GM23338 (cell line): ENCODE data around the gene TSPEAR. TPM values are rescaled to one million over a fixed set of nuclear protein-coding genes. Genes with fewer than 3 reads are reported as not detected.

Experiments
- ATAC-seq: fragments of 200-7000 bp; cut with Tn5 transposase; 3 replicates; pipeline ENCODE4 v1.9.1; 2020
- DNase-seq: peaks from one replicate; pipeline ENCODE4 v3.0.0-alpha.2; 2015; ENCODE audit warnings: low spot score
- H2AFZ ChIP-seq: fragments of 200-600 bp; sonication (generic); 2 replicates; pipeline ENCODE4 v1.8.0; 2016; ENCODE audit warnings: antibody characterized with exemption, mild to moderate bottlenecking, moderate library complexity
- H3F3A ChIP-seq: fragments of 200-600 bp; sonication (generic); replicated peaks from 2 replicates; pipeline ENCODE4 v1.8.0; 2017; ENCODE audit warnings: antibody characterized with exemption, mixed run types, low read depth
- H3K27ac ChIP-seq: fragments of 200-600 bp; sonication (generic); 2 replicates; pipeline ENCODE4 v1.6.1; 2016; ENCODE audit warnings: low read depth
- H3K27me3 ChIP-seq: fragments of 200-600 bp; sonication (generic); 2 replicates; pipeline ENCODE4 v1.8.0; 2016; ENCODE audit warnings: mild to moderate bottlenecking, mixed run types, moderate library complexity; ENCODE audit not compliant: insufficient read depth
- H3K36me3 ChIP-seq: fragments of 200-600 bp; sonication (generic); 2 replicates; pipeline ENCODE4 v1.8.0; 2016; ENCODE audit warnings: mild to moderate bottlenecking; ENCODE audit not compliant: insufficient read depth
- H3K4me1 ChIP-seq: fragments of 200-600 bp; sonication (generic); 2 replicates; pipeline ENCODE4 v1.8.0; 2016; ENCODE audit warnings: mild to moderate bottlenecking, moderate library complexity; ENCODE audit not compliant: insufficient read depth
- H3K4me2 ChIP-seq: fragments of 200-600 bp; sonication (generic); 2 replicates; pipeline ENCODE4 v1.7.1; 2017; ENCODE audit warnings: mixed run types
- H3K4me3 ChIP-seq: fragments of 200-600 bp; sonication (generic); 2 replicates; pipeline ENCODE4 v1.6.1; 2016; ENCODE audit warnings: mixed run types
- H3K79me2 ChIP-seq: fragments of 200-600 bp; sonication (generic); replicated peaks from 2 replicates; pipeline ENCODE4 v1.8.0; 2017; ENCODE audit warnings: mild to moderate bottlenecking; ENCODE audit not compliant: insufficient read depth
- H3K9me2 ChIP-seq: fragments of 200-600 bp; sonication (generic); 2 replicates; pipeline ENCODE4 v1.8.0; 2017; ENCODE audit not compliant: insufficient read depth
- H4K20me1 ChIP-seq: fragments of 200-600 bp; sonication (generic); replicated peaks from 2 replicates; pipeline ENCODE4 v1.8.0; 2017; ENCODE audit warnings: mild to moderate bottlenecking; ENCODE audit not compliant: insufficient read depth
- H3K27ac Mint-ChIP-seq: 2 replicates; pipeline ENCODE4 v1.8.0; 2020; ENCODE audit warnings: inconsistent platforms, mild to moderate bottlenecking, moderate library complexity, mixed read lengths
- H3K27me3 Mint-ChIP-seq: 3 replicates; pipeline ENCODE4 v1.8.0; 2022; ENCODE audit warnings: low read depth, mild to moderate bottlenecking, moderate library complexity, mixed read lengths, inconsistent platforms; ENCODE audit not compliant: insufficient read depth, poor library complexity
- H3K36me3 Mint-ChIP-seq: 3 replicates; pipeline ENCODE4 v1.8.0; 2021; ENCODE audit warnings: low read depth, mild to moderate bottlenecking, inconsistent platforms, moderate library complexity, mixed read lengths
- H3K4me1 Mint-ChIP-seq: 3 replicates; pipeline ENCODE4 v1.8.0; 2020; ENCODE audit warnings: mild to moderate bottlenecking, inconsistent platforms, mixed read lengths
- H3K4me3 Mint-ChIP-seq: 3 replicates; pipeline ENCODE4 v1.8.0; 2021; ENCODE audit warnings: moderate library complexity, mild to moderate bottlenecking, inconsistent platforms, mixed read lengths
- H3K9me3 Mint-ChIP-seq: 3 replicates; pipeline ENCODE4 v1.8.0; 2020; ENCODE audit warnings: moderate library complexity, mild to moderate bottlenecking, inconsistent platforms, mixed read lengths
- CTCF ChIP-seq, 2 experiments: fragments of 200-600 bp in 1 of 2; sonication (generic) in 1 of 2; conservative IDR thresholded peaks; 2 replicates each; pipeline versions ENCODE4 v1.5.1 to v1.6.1; 2016 to 2017; ENCODE audit warnings: antibody characterized with exemption in 2 of 2, low read depth in 2 of 2, mild to moderate bottlenecking in 2 of 2, moderate library complexity in 1 of 2
- ETS1 ChIP-seq: IDR thresholded peaks from 2 replicates; pipeline ENCODE4 v1.6.1; 2016; ENCODE audit warnings: antibody characterized with exemption
- EZH2 ChIP-seq: fragments of 200-600 bp; sonication (generic); IDR thresholded peaks from one replicate; pipeline ENCODE4 v1.8.0; 2017; ENCODE audit warnings: antibody characterized with exemption, mild to moderate bottlenecking, low read depth; ENCODE audit not compliant: unreplicated experiment
- JUNB ChIP-seq: IDR thresholded peaks from one replicate; pipeline ENCODE4 v1.6.1; 2016; ENCODE audit warnings: antibody characterized with exemption; ENCODE audit not compliant: unreplicated experiment
- NANOG ChIP-seq: IDR thresholded peaks from 2 replicates; pipeline ENCODE4 v1.6.1; 2016; ENCODE audit warnings: antibody characterized with exemption, borderline replicate concordance
- POLR2AphosphoS5 ChIP-seq: IDR thresholded peaks from 2 replicates; pipeline ENCODE4 v1.6.1; 2016; ENCODE audit warnings: antibody characterized with exemption, low read depth
- STAT1 ChIP-seq: IDR thresholded peaks from one replicate; pipeline ENCODE4 v1.6.1; 2016; ENCODE audit warnings: antibody characterized with exemption; ENCODE audit not compliant: unreplicated experiment
- ZNF114 ChIP-seq: fragments of 250-450 bp; sonication (Bioruptor Pico); IDR thresholded peaks from 2 replicates; pipeline ENCODE4 v1.5.0; 2020; ENCODE audit warnings: mild to moderate bottlenecking, moderate library complexity
- ZNF331 ChIP-seq: fragments of 250-450 bp; sonication (Bioruptor Pico); IDR thresholded peaks from 2 replicates; pipeline ENCODE4 v1.5.0; 2020; ENCODE audit warnings: low read depth, mild to moderate bottlenecking, moderate library complexity
- polyA plus RNA-seq: library from polyadenylated mRNA; unstranded; fragments of >200 nt; fragmentation: Nextera tagmentation; extraction: Ambion mirVana; gene quantifications from 2 replicates; pipeline ENCODE4 v1.2.1, GENCODE V29; 2016
- total RNA-seq: library from RNA; depleted of rRNA; stranded (reverse); fragments of >200 nt; shearing (Covaris generic); gene quantifications from 2 replicates; pipeline ENCODE4 v1.2.3, GENCODE V29; 2014

The TSPEAR gene
- total and polyA plus RNA-seq, 2 experiments from 2014 or later = 0.35 to 0.92 TPM

- TF ChIP-seq ETS1 (no peak), POLR2AphosphoS5 (no peak), CTCF (conservative IDR thresholded peaks at IDR 0.05; ENCODE audit: low read depth in 2 of 2) (no peak), ZNF114 (CRISPR knock-in tag) (no peak)
- Histone ChIP-seq H4K20me1 (no peaks in the 10 kb centered on the region), H3K4me2 (no peak overlapping the region), H3K4me1 (no peaks in the 10 kb centered on the region), H2AFZ (no peak overlapping the region), H3K27me3 (no peaks in the 10 kb centered on the region), H3K79me2 (no peaks in the 10 kb centered on the region), H3K27ac (no peak overlapping the region), H3K36me3 (no peaks in the 10 kb centered on the region), H3K4me3 (no peak overlapping the region), H3F3A (no peaks in the 10 kb centered on the region), H3K9me2 (0 out of 2 replicates have a peak, but pooled peaks cover 2% of the 10 kb centered on the region)
- no peaks in the 10 kb centered on the region; the same call in 2 of the 3 replicates for H3K4me1 Mint-ChIP-seq
- ATAC-seq (no peak), DNase-seq (no peak)
- H3K36me3 Mint-ChIP-seq = no peaks in the 10 kb centered on the region
- H3K27me3 Mint-ChIP-seq = peaks cover 2% of the 10 kb centered on the region
- no peak overlapping the region for H3K27ac Mint-ChIP-seq
- no peak overlapping the region for H3K4me3 Mint-ChIP-seq
- H3K9me3 Mint-ChIP-seq = no peaks in the 10 kb centered on the region; the same call in 2 of the 3 replicates
Measured at GRCh38 chr21:44526096-44526997, 185.0 kb downstream of the TSPEAR start.

GRCh38 chr21:44525391-44526095 is 185.8 kb downstream of the TSPEAR start:
- DNase-seq = no peak
- Mint-ChIP-seq H3K4me1 (no peaks in the 10 kb centered on the region; the same call in 2 of the 3 replicates), H3K36me3 (no peaks in the 10 kb centered on the region), H3K27me3 (peaks cover 2% of the 10 kb centered on the region), H3K9me3 (no peaks in the 10 kb centered on the region; the same call in 2 of the 3 replicates), H3K27ac (no peak overlapping the region), H3K4me3 (no peak overlapping the region)
- Histone ChIP-seq H3F3A (no peaks in the 10 kb centered on the region), H3K27me3 (no peaks in the 10 kb centered on the region), H3K36me3 (no peaks in the 10 kb centered on the region), H3K79me2 (no peaks in the 10 kb centered on the region), H3K4me1 (no peaks in the 10 kb centered on the region), H3K27ac (no peak overlapping the region), H3K9me2 (0 out of 2 replicates have a peak, but pooled peaks cover 2% of the 10 kb centered on the region), H3K4me2 (no peak overlapping the region), H3K4me3 (no peak overlapping the region), H4K20me1 (no peaks in the 10 kb centered on the region), H2AFZ (no peak overlapping the region)
- no peak for ATAC-seq
- TF ChIP-seq NANOG (no peak), ZNF331 (no peak), JUNB (no peak), ZNF114 (CRISPR knock-in tag) (no peak), ETS1 (no peak), EZH2 (no peak), POLR2AphosphoS5 (no peak), STAT1 (no peak)
